Muscle of arm (tissue), 12 donors: ENCODE results near the gene CLCA4. TPM values are rescaled to one million over a fixed set of nuclear protein-coding genes. Genes with fewer than 3 reads are reported as not detected.

ENCODE experiments used
- DNase-seq: peaks from one replicate; pipeline ENCODE4 v3.0.0-alpha.2; 2013
- polyA plus RNA-seq, 12 donors: library from polyadenylated mRNA; unstranded; fragments of 120-200 nt; gene quantifications; one replicate each; pipeline ENCODE4 v1.2.1, GENCODE V29; 2013; ENCODE audit not compliant: insufficient read length in 12 of 12

The CLCA4 gene
- polyA plus RNA-seq, 12 donors = 0.40 to 2.0 (median 1.5) TPM; not detected in 9

DNA sequence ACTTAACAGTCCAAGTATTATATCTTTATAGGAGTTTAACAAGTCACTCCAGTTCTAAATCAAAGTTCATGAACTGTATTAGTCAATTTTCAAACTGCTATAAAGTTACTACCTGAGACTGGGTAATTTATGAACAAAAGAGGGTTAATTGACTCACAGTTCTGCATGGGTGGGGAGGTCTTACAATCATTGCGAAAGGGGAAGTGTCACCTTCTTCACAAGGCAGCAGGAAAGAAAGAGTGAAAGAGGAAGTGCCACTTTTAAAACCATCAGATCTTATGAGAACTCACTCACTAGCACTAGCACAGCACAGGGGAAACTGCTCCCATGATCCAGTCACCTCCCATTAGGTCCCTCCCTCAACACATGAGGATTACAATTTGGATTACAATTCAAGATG lies 70.0 kb downstream of the CLCA4 start:
- DNase-seq = no peak

DNA sequence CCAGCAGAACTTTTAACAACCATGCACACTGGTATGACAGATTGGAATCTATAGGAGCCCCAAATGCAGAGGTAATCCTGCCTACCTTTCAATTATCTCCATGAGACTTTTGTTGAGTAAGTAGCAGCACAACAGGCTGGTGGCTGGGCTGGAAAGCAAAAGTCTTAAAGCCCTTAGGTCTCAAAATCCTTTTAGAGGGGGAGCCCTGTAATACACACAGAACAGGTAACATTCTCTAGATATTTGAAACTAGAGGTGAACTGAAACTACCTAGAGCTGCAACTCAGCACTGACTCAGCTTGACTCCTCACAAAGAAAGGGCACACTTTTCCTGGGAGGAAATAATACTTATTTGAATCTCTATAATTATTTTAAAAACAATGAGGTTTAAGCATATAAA lies 71.5 kb downstream of the CLCA4 start:
- no peak for DNase-seq

- no peak for DNase-seq
Measured at GRCh38 chr1:86619313-86619712, 72.4 kb downstream of the CLCA4 start.

GRCh38 chr1:86621286-86621685 lies 74.4 kb downstream of the CLCA4 start:
- DNase-seq = no peak

Other genes with a start within 250 kb of the CLCA4 start
- gene ODF2L, start 150.8 kb upstream of the CLCA4 start, polyA plus RNA-seq = 10 to 100 TPM in 11 of 12 donors, not detected in 1; 10.7 to 62.4 (median 24.9) TPM
- 10 to 100 TPM in 2 of 12 donors, 1 to 10 TPM in 1, under 1 TPM in 2, not detected in 7; 0.14 to 46.8 (median 9.0) TPM for gene CLCA2, start 122.9 kb upstream of the CLCA4 start, polyA plus RNA-seq
- 100 to 1,000 TPM in 1 of 12 donors, 1 to 10 TPM in 1, not detected in 10; 1.5 to 169 TPM for gene CLCA1, start 78.2 kb upstream of the CLCA4 start, polyA plus RNA-seq
- 100 to 1,000 TPM in 10 of 12 donors, 10 to 100 TPM in 1, not detected in 1; 79.5 to 242 (median 188) TPM for gene SH3GLB1, start 157.5 kb downstream of the CLCA4 start, polyA plus RNA-seq